WTC11 (cell line): Measurements from ENCODE around the gene GAB2. TPM values are rescaled to one million over a fixed set of nuclear protein-coding genes. Genes with fewer than 3 reads are reported as not detected.

Experiments
- ATAC-seq: fragments of 200-7000 bp; cut with Tn5 transposase; 2 replicates; pipeline ENCODE4 v1.10.0; 2021; ENCODE audit warnings: mild to moderate bottlenecking, moderate library complexity
- CTCF ChIA-PET: fragments of 300-600 bp; sonication (Branson Sonifier 250); formaldehyde crosslinking; loops from one replicate; lab custom pipeline; 2021; ENCODE audit warnings: antibody characterized with exemption; lab: Charles Lee
- POLR2A ChIA-PET: fragments of 350-600 bp; sonication (Branson Sonifier 250); formaldehyde crosslinking; loops from one replicate; lab custom pipeline; 2021; ENCODE audit warnings: antibody characterized with exemption; lab: Charles Lee
- DNase-seq: peaks from one replicate; pipeline ENCODE4 v3.0.0; 2021; ENCODE audit warnings: low spot score
- H3K27ac Mint-ChIP-seq: 2 replicates; pipeline ENCODE4 v1.8.0; 2021; ENCODE audit warnings: mixed read lengths
- H3K27me3 Mint-ChIP-seq: 2 replicates; pipeline ENCODE4 v1.8.0; 2021; ENCODE audit warnings: low read depth, mild to moderate bottlenecking, moderate library complexity, mixed read lengths
- H3K36me3 Mint-ChIP-seq: 2 replicates; pipeline ENCODE4 v1.8.0; 2021; ENCODE audit warnings: mixed read lengths
- H3K4me1 Mint-ChIP-seq: 2 replicates; pipeline ENCODE4 v1.8.0; 2022; ENCODE audit warnings: mixed read lengths
- H3K4me3 Mint-ChIP-seq: 2 replicates; pipeline ENCODE4 v1.8.0; 2021; ENCODE audit warnings: mild to moderate bottlenecking, moderate library complexity, mixed read lengths
- H3K9me3 Mint-ChIP-seq: 2 replicates; pipeline ENCODE4 v1.8.0; 2021; ENCODE audit warnings: mixed read lengths
- ELF4 ChIP-seq: sonication (generic); formaldehyde crosslinking; IDR thresholded peaks from 2 replicates; pipeline ENCODE4 v1.8.1; 2022; ENCODE audit warnings: low read depth, mild to moderate bottlenecking, moderate library complexity, missing genetic modification reagents
- ESRRA ChIP-seq: sonication (generic); formaldehyde crosslinking; IDR thresholded peaks from 2 replicates; pipeline ENCODE4 v1.8.1; 2022; ENCODE audit warnings: mild to moderate bottlenecking, missing genetic modification reagents, borderline replicate concordance
- ETV6 ChIP-seq: sonication (generic); formaldehyde crosslinking; IDR thresholded peaks from 2 replicates; pipeline ENCODE4 v1.8.1; 2022; ENCODE audit warnings: mild to moderate bottlenecking, missing genetic modification reagents
- FOXK1 ChIP-seq: sonication (generic); formaldehyde crosslinking; IDR thresholded peaks from 2 replicates; pipeline ENCODE4 v1.8.0; 2022; ENCODE audit warnings: mild to moderate bottlenecking, moderate library complexity, missing genetic modification reagents
- FOXP4 ChIP-seq: sonication (generic); formaldehyde crosslinking; IDR thresholded peaks from 2 replicates; pipeline ENCODE4 v1.8.0; 2022; ENCODE audit warnings: mild to moderate bottlenecking, missing genetic modification reagents
- JUN ChIP-seq: sonication (generic); formaldehyde crosslinking; IDR thresholded peaks from 2 replicates; pipeline ENCODE4 v1.8.0; 2023; ENCODE audit warnings: mild to moderate bottlenecking, missing genetic modification reagents
- MLX ChIP-seq: sonication (generic); formaldehyde crosslinking; IDR thresholded peaks from 2 replicates; pipeline ENCODE4 v1.8.1; 2023; ENCODE audit warnings: mild to moderate bottlenecking, missing genetic modification reagents, moderate library complexity
- MYBL2 ChIP-seq: sonication (generic); formaldehyde crosslinking; IDR thresholded peaks from 2 replicates; pipeline ENCODE4 v1.8.1; 2023; ENCODE audit warnings: mild to moderate bottlenecking, moderate library complexity, missing genetic modification reagents
- NFYB ChIP-seq: sonication (generic); formaldehyde crosslinking; conservative IDR thresholded peaks from 2 replicates; pipeline ENCODE4 v1.8.0; 2022; ENCODE audit warnings: low read depth, missing genetic modification reagents
- SMAD4 ChIP-seq: sonication (generic); formaldehyde crosslinking; IDR thresholded peaks from 2 replicates; pipeline ENCODE4 v1.8.0; 2022; ENCODE audit warnings: mild to moderate bottlenecking, missing genetic modification reagents
- TEAD1 ChIP-seq: sonication (generic); formaldehyde crosslinking; IDR thresholded peaks from 2 replicates; pipeline ENCODE4 v1.8.0; 2022; ENCODE audit warnings: mild to moderate bottlenecking, missing genetic modification reagents
- TEAD4 ChIP-seq: sonication (generic); formaldehyde crosslinking; IDR thresholded peaks from 2 replicates; pipeline ENCODE4 v1.8.0; 2022; ENCODE audit warnings: mild to moderate bottlenecking, missing genetic modification reagents
- ZBTB21 ChIP-seq: sonication (generic); formaldehyde crosslinking; IDR thresholded peaks from 2 replicates; pipeline ENCODE4 v1.8.1; 2023; ENCODE audit warnings: mild to moderate bottlenecking, missing genetic modification reagents, borderline replicate concordance
- ZNF219 ChIP-seq: sonication (generic); formaldehyde crosslinking; IDR thresholded peaks from 2 replicates; pipeline ENCODE4 v1.8.0; 2023; ENCODE audit warnings: missing genetic modification reagents, mild to moderate bottlenecking, borderline replicate concordance
- ZNF671 ChIP-seq: fragments of 250-450 bp; sonication (Bioruptor Pico); IDR thresholded peaks from 2 replicates; pipeline ENCODE4 v1.8.0; 2021; ENCODE audit warnings: mild to moderate bottlenecking
- total RNA-seq: library from RNA; stranded (reverse); gene quantifications from 3 replicates; pipeline ENCODE4 v1.2.3, GENCODE V29; 2021
- TF ChIP-seq, protein P1 (sequence below): fragments of 250-450 bp; sonication (Bioruptor Pico); IDR thresholded peaks from 2 replicates; pipeline ENCODE4 v1.9.0; 2021; ENCODE audit warnings: mild to moderate bottlenecking, borderline replicate concordance
- TF ChIP-seq, protein P2 (sequence below): fragments of 250-450 bp; sonication (Bioruptor Pico); IDR thresholded peaks from 2 replicates; pipeline ENCODE4 v2.1.2; 2022; ENCODE audit warnings: mild to moderate bottlenecking, moderate library complexity
- TF ChIP-seq, protein P3 (sequence below): sonication (generic); formaldehyde crosslinking; IDR thresholded peaks from 2 replicates; pipeline ENCODE4 v1.8.1; 2022; ENCODE audit warnings: missing genetic modification reagents, borderline replicate concordance

The GAB2 gene
- total RNA-seq, 1 experiment from 2014 or later = 10.6 TPM

DNA sequence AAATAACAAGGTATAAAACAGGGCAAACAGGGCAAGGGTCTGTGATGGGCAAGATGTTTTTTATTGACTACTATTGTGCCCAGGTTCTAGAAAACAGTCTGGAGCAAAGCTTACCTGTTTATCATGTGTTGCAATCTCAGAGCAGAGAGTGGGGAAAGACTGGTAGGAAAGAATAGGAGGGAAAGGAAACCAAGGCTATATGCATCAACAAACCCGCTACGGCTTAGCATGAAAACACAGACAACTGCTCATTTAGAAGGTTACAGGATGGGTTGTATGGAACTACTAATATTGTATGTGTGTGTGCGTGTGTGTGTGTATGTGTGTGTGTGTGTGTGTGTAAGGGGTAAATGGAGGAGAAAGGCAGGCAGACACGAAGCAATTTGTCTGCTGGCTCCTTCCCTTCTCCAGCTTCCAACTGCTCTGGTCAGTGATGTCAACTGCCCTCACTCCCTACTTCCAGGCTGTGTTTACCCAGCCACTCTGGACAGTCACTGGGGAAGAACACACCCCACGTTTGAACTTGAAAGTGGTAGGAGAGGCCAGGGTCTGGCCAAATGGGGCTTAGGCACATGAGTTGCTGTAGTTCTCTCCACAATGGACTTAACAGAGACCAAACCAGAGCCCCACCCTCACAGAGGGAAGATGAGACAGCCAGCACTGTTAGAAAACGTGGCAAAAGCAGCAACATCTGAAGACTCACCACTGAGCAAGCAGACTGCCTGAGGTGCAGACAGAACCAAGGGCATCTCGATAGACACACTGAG is 47.0 kb downstream of the GAB2 start (continued):
- TF ChIP-seq, protein P1, sequence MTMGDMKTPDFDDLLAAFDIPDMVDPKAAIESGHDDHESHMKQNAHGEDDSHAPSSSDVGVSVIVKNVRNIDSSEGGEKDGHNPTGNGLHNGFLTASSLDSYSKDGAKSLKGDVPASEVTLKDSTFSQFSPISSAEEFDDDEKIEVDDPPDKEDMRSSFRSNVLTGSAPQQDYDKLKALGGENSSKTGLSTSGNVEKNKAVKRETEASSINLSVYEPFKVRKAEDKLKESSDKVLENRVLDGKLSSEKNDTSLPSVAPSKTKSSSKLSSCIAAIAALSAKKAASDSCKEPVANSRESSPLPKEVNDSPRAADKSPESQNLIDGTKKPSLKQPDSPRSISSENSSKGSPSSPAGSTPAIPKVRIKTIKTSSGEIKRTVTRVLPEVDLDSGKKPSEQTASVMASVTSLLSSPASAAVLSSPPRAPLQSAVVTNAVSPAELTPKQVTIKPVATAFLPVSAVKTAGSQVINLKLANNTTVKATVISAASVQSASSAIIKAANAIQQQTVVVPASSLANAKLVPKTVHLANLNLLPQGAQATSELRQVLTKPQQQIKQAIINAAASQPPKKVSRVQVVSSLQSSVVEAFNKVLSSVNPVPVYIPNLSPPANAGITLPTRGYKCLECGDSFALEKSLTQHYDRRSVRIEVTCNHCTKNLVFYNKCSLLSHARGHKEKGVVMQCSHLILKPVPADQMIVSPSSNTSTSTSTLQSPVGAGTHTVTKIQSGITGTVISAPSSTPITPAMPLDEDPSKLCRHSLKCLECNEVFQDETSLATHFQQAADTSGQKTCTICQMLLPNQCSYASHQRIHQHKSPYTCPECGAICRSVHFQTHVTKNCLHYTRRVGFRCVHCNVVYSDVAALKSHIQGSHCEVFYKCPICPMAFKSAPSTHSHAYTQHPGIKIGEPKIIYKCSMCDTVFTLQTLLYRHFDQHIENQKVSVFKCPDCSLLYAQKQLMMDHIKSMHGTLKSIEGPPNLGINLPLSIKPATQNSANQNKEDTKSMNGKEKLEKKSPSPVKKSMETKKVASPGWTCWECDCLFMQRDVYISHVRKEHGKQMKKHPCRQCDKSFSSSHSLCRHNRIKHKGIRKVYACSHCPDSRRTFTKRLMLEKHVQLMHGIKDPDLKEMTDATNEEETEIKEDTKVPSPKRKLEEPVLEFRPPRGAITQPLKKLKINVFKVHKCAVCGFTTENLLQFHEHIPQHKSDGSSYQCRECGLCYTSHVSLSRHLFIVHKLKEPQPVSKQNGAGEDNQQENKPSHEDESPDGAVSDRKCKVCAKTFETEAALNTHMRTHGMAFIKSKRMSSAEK (CRISPR knock-in tag) = no peak
- TF ChIP-seq ZNF219 (no peak), SMAD4 (CRISPR knock-in tag) (no peak), ESRRA (CRISPR knock-in tag) (no peak)
- TF ChIP-seq, protein P2, sequence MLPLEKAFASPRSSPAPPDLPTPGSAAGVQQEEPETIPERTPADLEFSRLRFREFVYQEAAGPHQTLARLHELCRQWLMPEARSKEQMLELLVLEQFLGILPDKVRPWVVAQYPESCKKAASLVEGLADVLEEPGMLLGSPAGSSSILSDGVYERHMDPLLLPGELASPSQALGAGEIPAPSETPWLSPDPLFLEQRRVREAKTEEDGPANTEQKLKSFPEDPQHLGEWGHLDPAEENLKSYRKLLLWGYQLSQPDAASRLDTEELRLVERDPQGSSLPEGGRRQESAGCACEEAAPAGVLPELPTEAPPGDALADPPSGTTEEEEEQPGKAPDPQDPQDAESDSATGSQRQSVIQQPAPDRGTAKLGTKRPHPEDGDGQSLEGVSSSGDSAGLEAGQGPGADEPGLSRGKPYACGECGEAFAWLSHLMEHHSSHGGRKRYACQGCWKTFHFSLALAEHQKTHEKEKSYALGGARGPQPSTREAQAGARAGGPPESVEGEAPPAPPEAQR (CRISPR knock-in tag) = no peak
- TF ChIP-seq, all 79 proteins: peak for 0

GRCh38 chr11:78365381-78365792 is 52.2 kb downstream of the GAB2 start:
- ATAC-seq = peak; percentile 99
- ChIA-PET POLR2A (no interaction called here), CTCF (interaction anchor here (1.0 to 1.5 kb wide), 2 partner anchors 15 to 137 kb away, joined by 3 read pairs; no protein-coding TSS in a partner anchor)
- H3K9me3 Mint-ChIP-seq = no peaks in the 10 kb centered on the region
- peak; percentile 67 for DNase-seq
- TF ChIP-seq JUN (no peak), TEAD4 (CRISPR knock-in tag) (peak; percentile 88; the same call in 1 of the 2 replicates), TEAD1 (CRISPR knock-in tag) (peak; percentile 96)
- TF ChIP-seq, all 79 proteins: peak for 2
- no peak overlapping the region for H3K4me3 Mint-ChIP-seq
- H3K36me3 Mint-ChIP-seq = no peaks in the 10 kb centered on the region
- peak overlapping the region; percentile 81 for H3K27ac Mint-ChIP-seq
- peaks cover 27% of the 10 kb centered on the region for H3K4me1 Mint-ChIP-seq
- H3K27me3 Mint-ChIP-seq = no peaks in the 10 kb centered on the region

DNA sequence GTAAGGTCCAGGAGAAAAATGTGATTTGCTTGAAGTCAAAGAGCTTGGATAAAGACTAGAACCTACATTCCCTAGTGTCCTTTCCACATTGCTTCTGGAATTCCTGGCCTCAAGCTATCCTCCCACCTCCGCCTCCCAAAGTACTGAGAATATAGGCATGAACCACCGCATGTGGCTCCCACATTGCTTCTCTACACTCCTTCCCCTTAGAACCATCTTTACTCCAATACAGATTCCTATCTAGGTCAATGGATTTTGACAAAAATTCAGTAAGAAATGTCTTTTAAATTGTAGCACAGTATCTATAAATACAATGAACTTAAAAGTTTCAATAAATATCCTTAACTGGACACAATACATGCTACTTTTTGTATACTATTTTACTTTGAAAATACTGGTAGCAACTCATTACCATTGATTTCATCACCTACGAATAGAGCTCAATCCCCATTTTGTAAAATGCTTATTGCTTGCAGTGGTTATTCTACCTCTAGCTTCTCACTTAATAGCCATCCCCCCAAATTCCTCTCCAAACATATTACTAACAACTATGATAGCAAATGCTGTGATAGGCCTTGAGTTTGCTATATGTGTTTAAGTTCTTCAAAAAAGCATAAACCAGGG is 53.4 kb downstream of the GAB2 start:
- Mint-ChIP-seq H3K9me3 (no peaks in the 10 kb centered on the region), H3K27ac (no peak overlapping the region), H3K27me3 (no peaks in the 10 kb centered on the region)
- CTCF ChIA-PET = interaction anchor here (0.7 kb wide), 1 partner anchor 62 kb away, joined by 3 read pairs; no protein-coding TSS in a partner anchor
- TF ChIP-seq MLX (CRISPR knock-in tag) (no peak), FOXK1 (no peak), MYBL2 (no peak), NFYB (CRISPR knock-in tag) (no peak)
- TF ChIP-seq, all 79 proteins: peak for 0
- DNase-seq (no peak), ATAC-seq (no peak)
- POLR2A ChIA-PET = no interaction called here
- H3K36me3 Mint-ChIP-seq = no peaks in the 10 kb centered on the region
- peaks cover 26% of the 10 kb centered on the region for H3K4me1 Mint-ChIP-seq
- no peak overlapping the region for H3K4me3 Mint-ChIP-seq

GRCh38 chr11:78363024-78363619 is 54.5 kb downstream of the GAB2 start:
- no peak for DNase-seq
- no peaks in the 10 kb centered on the region for H3K9me3 Mint-ChIP-seq
- H3K4me3 Mint-ChIP-seq = no peak overlapping the region
- peaks cover 30% of the 10 kb centered on the region for H3K4me1 Mint-ChIP-seq
- no peak for ATAC-seq
- H3K27ac Mint-ChIP-seq = no peak overlapping the region
- ChIA-PET POLR2A (no interaction called here), CTCF (no interaction called here)
- no peaks in the 10 kb centered on the region for H3K27me3 Mint-ChIP-seq
- no peaks in the 10 kb centered on the region for H3K36me3 Mint-ChIP-seq
- TF ChIP-seq, protein P3, sequence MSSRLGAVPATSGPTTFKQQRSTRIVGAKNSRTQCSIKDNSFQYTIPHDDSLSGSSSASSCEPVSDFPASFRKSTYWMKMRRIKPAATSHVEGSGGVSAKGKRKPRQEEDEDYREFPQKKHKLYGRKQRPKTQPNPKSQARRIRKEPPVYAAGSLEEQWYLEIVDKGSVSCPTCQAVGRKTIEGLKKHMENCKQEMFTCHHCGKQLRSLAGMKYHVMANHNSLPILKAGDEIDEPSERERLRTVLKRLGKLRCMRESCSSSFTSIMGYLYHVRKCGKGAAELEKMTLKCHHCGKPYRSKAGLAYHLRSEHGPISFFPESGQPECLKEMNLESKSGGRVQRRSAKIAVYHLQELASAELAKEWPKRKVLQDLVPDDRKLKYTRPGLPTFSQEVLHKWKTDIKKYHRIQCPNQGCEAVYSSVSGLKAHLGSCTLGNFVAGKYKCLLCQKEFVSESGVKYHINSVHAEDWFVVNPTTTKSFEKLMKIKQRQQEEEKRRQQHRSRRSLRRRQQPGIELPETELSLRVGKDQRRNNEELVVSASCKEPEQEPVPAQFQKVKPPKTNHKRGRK (CRISPR knock-in tag) = no peak
- no peak for TF ChIP-seq ETV6 (CRISPR knock-in tag)
- TF ChIP-seq ZBTB21 (CRISPR knock-in tag) = no peak
- no peak for TF ChIP-seq ZNF671 (CRISPR knock-in tag)
- no peak for TF ChIP-seq ELF4 (CRISPR knock-in tag)
- TF ChIP-seq ZNF219 = no peak
- TF ChIP-seq FOXP4 (CRISPR knock-in tag) = no peak
